HEK293 (cell line): Measurements from ENCODE around the gene PCDH9.

Experiments used
- FEZF1 ChIP-seq: fragments of 450-650 bp; formaldehyde crosslinking; IDR thresholded peaks from 2 replicates; pipeline ENCODE4 v1.5.1; 2016; ENCODE audit warnings: missing biosample characterization, missing genetic modification characterization
- HOXA7 ChIP-seq: sonication (generic); formaldehyde crosslinking; IDR thresholded peaks from 2 replicates; pipeline ENCODE4 v1.8.1; 2022; ENCODE audit warnings: missing genetic modification reagents, borderline replicate concordance
- IKZF3 ChIP-seq: fragments of 450-650 bp; IDR thresholded peaks from 2 replicates; pipeline ENCODE4 v1.5.0; 2018; ENCODE audit warnings: missing biosample characterization, mild to moderate bottlenecking, missing genetic modification characterization, moderate library complexity
- KLF10 ChIP-seq: fragments of 450-650 bp; IDR thresholded peaks from 2 replicates; pipeline ENCODE4 v1.5.1; 2018; ENCODE audit warnings: missing biosample characterization, mild to moderate bottlenecking, missing genetic modification characterization
- OSR2 ChIP-seq: fragments of 450-650 bp; formaldehyde crosslinking; IDR thresholded peaks from 2 replicates; pipeline ENCODE4 v1.5.1; 2016; ENCODE audit warnings: missing biosample characterization, missing genetic modification characterization
- OVOL3 ChIP-seq: fragments of 450-650 bp; formaldehyde crosslinking; IDR thresholded peaks from 2 replicates; pipeline ENCODE4 v1.5.1; 2016; ENCODE audit warnings: missing biosample characterization, missing genetic modification characterization
- SALL2 ChIP-seq: fragments of 450-650 bp; formaldehyde crosslinking; IDR thresholded peaks from 2 replicates; pipeline ENCODE4 v1.5.0; 2017; ENCODE audit warnings: missing biosample characterization, mild to moderate bottlenecking, missing genetic modification characterization, borderline replicate concordance
- SETDB1 ChIP-seq: IDR thresholded peaks from one replicate; pipeline ENCODE4 v1.6.1; 2017; ENCODE audit warnings: mild to moderate bottlenecking, low read length, moderate library complexity, mixed read lengths; ENCODE audit not compliant: insufficient read length
- SP2 ChIP-seq: fragments of 450-650 bp; formaldehyde crosslinking; IDR thresholded peaks from 2 replicates; pipeline ENCODE4 v1.5.1; 2016; ENCODE audit warnings: missing biosample characterization, missing genetic modification characterization
- TRIM28 ChIP-seq: IDR thresholded peaks from 2 replicates; pipeline ENCODE4 v1.6.1; 2011; ENCODE audit warnings: low read length, control low read depth, borderline replicate concordance
- WT1 ChIP-seq: fragments of 450-650 bp; formaldehyde crosslinking; IDR thresholded peaks from 2 replicates; pipeline ENCODE4 v1.5.1; 2016; ENCODE audit warnings: missing biosample characterization, missing genetic modification characterization
- ZNF112 ChIP-seq: fragments of 450-650 bp; formaldehyde crosslinking; IDR thresholded peaks from 2 replicates; pipeline ENCODE4 v1.5.0; 2017; ENCODE audit warnings: missing biosample characterization, missing genetic modification characterization
- ZNF132 ChIP-seq: fragments of 450-650 bp; formaldehyde crosslinking; IDR thresholded peaks from 2 replicates; pipeline ENCODE4 v1.5.1; 2017; ENCODE audit warnings: missing biosample characterization, missing genetic modification characterization, borderline replicate concordance
- ZNF23 ChIP-seq: fragments of 450-650 bp; formaldehyde crosslinking; IDR thresholded peaks from 2 replicates; pipeline ENCODE4 v1.5.1; 2016; ENCODE audit warnings: missing biosample characterization, missing genetic modification characterization, borderline replicate concordance
- ZNF302 ChIP-seq: fragments of 450-650 bp; formaldehyde crosslinking; IDR thresholded peaks from 2 replicates; pipeline ENCODE4 v1.5.1; 2016; ENCODE audit warnings: missing biosample characterization, missing genetic modification characterization, low read depth
- ZNF335 ChIP-seq: fragments of 450-650 bp; formaldehyde crosslinking; conservative IDR thresholded peaks from 2 replicates; pipeline ENCODE4 v1.5.1; 2016; ENCODE audit warnings: missing biosample characterization, missing genetic modification characterization
- ZNF366 ChIP-seq: fragments of 450-650 bp; formaldehyde crosslinking; conservative IDR thresholded peaks from 2 replicates; pipeline ENCODE4 v1.5.1; 2016; ENCODE audit warnings: missing biosample characterization, missing genetic modification characterization
- ZNF555 ChIP-seq: fragments of 450-650 bp; formaldehyde crosslinking; conservative IDR thresholded peaks from 2 replicates; pipeline ENCODE4 v1.5.1; 2017; ENCODE audit warnings: missing biosample characterization, mild to moderate bottlenecking, missing genetic modification characterization, inconsistent platforms
- ZNF560 ChIP-seq: fragments of 450-650 bp; formaldehyde crosslinking; IDR thresholded peaks from 2 replicates; pipeline ENCODE4 v1.5.1; 2017; ENCODE audit warnings: missing biosample characterization, missing genetic modification characterization, borderline replicate concordance
- ZNF776 ChIP-seq: fragments of 450-650 bp; formaldehyde crosslinking; IDR thresholded peaks from 2 replicates; pipeline ENCODE4 v1.5.0; 2017; ENCODE audit warnings: missing biosample characterization, missing genetic modification characterization, borderline replicate concordance
- ZNF843 ChIP-seq: fragments of 450-650 bp; formaldehyde crosslinking; IDR thresholded peaks from 2 replicates; pipeline ENCODE4 v1.5.1; 2016; ENCODE audit warnings: missing biosample characterization, missing genetic modification characterization
- ZXDB ChIP-seq: fragments of 450-650 bp; formaldehyde crosslinking; IDR thresholded peaks from 2 replicates; pipeline ENCODE4 v1.5.1; 2016; ENCODE audit warnings: missing biosample characterization, missing genetic modification characterization
- TF ChIP-seq, protein P1 (sequence below): fragments of 450-650 bp; IDR thresholded peaks from 2 replicates; pipeline ENCODE4 v1.5.1; 2018; ENCODE audit warnings: missing biosample characterization, mild to moderate bottlenecking, missing genetic modification characterization
- TF ChIP-seq, protein P2 (sequence below): fragments of 450-650 bp; formaldehyde crosslinking; IDR thresholded peaks from 2 replicates; pipeline ENCODE4; 2016; ENCODE audit warnings: missing biosample characterization, missing genetic modification characterization
- TF ChIP-seq, protein P3 (sequence below): fragments of 450-650 bp; formaldehyde crosslinking; conservative IDR thresholded peaks from 2 replicates; pipeline ENCODE4 v1.5.1; 2016; ENCODE audit warnings: low read depth, missing biosample characterization, missing genetic modification characterization
- TF ChIP-seq, protein P4 (sequence below): fragments of 450-650 bp; formaldehyde crosslinking; IDR thresholded peaks from 2 replicates; pipeline ENCODE4 v1.5.1; 2017; ENCODE audit warnings: missing biosample characterization, missing genetic modification characterization

The PCDH9 gene

DNA sequence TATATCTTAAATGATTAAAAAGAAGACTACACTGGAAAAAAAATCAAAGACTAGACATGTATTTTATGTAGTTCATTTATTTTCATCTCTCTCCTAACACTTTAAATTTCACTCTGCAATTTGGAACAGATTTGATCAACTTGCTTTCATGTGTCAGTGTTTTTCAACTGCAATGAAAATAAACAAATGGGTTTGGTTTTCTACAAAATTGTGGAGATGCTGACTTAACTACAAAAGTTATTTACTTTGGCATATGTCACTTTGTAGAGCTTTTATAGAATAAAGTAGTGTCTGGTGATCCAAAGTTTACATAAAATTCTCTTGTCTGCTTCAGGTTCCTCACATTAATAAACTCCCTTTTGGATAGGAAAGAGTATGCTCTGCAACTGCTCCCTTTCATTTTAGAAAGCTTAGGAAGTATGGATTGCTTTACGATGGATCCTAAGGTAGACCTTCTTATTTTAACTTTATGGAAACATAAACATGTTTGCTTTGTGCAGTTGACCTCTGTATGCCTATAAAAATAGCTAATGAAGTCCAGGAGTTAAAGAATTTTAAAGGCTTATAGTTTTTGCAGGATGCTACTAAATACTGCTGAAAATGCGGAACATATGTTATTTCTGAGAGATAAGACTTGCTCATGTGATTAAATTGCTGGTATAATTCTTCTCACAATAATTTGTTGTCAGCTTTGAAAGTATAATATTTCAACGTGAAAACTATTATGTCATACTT is 815.9 kb downstream of the PCDH9 start (continued):
- no peak for TF ChIP-seq ZNF112 (tag by site-specific recombination)
- TF ChIP-seq FEZF1 = peak; percentile 81
- TF ChIP-seq ZNF555 (tag by site-specific recombination) = no peak
- TF ChIP-seq SETDB1 = peak; percentile 15
- TF ChIP-seq, protein P1, sequence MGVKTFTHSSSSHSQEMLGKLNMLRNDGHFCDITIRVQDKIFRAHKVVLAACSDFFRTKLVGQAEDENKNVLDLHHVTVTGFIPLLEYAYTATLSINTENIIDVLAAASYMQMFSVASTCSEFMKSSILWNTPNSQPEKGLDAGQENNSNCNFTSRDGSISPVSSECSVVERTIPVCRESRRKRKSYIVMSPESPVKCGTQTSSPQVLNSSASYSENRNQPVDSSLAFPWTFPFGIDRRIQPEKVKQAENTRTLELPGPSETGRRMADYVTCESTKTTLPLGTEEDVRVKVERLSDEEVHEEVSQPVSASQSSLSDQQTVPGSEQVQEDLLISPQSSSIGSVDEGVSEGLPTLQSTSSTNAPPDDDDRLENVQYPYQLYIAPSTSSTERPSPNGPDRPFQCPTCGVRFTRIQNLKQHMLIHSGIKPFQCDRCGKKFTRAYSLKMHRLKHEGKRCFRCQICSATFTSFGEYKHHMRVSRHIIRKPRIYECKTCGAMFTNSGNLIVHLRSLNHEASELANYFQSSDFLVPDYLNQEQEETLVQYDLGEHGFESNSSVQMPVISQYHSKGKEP (tag by site-specific recombination) = peak; percentile 81
- peak; percentile 78; the same call in 1 of the 2 replicates for TF ChIP-seq ZNF843 (tag by site-specific recombination)
- TF ChIP-seq WT1 = peak; percentile 89; the same call in 1 of the 2 replicates
- TF ChIP-seq OSR2 (tag by site-specific recombination) = peak; percentile 85
- TF ChIP-seq, protein P2, sequence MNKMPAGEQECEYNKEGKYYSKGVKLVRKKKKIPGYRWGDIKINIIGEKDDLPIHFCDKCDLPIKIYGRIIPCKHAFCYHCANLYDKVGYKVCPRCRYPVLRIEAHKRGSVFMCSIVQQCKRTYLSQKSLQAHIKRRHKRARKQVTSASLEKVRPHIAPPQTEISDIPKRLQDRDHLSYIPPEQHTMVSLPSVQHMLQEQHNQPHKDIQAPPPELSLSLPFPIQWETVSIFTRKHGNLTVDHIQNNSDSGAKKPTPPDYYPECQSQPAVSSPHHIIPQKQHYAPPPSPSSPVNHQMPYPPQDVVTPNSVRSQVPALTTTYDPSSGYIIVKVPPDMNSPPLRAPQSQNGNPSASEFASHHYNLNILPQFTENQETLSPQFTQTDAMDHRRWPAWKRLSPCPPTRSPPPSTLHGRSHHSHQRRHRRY = no peak
- TF ChIP-seq, protein P3, sequence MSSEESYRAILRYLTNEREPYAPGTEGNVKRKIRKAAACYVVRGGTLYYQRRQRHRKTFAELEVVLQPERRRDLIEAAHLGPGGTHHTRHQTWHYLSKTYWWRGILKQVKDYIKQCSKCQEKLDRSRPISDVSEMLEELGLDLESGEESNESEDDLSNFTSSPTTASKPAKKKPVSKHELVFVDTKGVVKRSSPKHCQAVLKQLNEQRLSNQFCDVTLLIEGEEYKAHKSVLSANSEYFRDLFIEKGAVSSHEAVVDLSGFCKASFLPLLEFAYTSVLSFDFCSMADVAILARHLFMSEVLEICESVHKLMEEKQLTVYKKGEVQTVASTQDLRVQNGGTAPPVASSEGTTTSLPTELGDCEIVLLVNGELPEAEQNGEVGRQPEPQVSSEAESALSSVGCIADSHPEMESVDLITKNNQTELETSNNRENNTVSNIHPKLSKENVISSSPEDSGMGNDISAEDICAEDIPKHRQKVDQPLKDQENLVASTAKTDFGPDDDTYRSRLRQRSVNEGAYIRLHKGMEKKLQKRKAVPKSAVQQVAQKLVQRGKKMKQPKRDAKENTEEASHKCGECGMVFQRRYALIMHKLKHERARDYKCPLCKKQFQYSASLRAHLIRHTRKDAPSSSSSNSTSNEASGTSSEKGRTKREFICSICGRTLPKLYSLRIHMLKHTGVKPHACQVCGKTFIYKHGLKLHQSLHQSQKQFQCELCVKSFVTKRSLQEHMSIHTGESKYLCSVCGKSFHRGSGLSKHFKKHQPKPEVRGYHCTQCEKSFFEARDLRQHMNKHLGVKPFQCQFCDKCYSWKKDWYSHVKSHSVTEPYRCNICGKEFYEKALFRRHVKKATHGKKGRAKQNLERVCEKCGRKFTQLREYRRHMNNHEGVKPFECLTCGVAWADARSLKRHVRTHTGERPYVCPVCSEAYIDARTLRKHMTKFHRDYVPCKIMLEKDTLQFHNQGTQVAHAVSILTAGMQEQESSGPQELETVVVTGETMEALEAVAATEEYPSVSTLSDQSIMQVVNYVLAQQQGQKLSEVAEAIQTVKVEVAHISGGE (tag by site-specific recombination) = no peak
- TF ChIP-seq, protein P4, sequence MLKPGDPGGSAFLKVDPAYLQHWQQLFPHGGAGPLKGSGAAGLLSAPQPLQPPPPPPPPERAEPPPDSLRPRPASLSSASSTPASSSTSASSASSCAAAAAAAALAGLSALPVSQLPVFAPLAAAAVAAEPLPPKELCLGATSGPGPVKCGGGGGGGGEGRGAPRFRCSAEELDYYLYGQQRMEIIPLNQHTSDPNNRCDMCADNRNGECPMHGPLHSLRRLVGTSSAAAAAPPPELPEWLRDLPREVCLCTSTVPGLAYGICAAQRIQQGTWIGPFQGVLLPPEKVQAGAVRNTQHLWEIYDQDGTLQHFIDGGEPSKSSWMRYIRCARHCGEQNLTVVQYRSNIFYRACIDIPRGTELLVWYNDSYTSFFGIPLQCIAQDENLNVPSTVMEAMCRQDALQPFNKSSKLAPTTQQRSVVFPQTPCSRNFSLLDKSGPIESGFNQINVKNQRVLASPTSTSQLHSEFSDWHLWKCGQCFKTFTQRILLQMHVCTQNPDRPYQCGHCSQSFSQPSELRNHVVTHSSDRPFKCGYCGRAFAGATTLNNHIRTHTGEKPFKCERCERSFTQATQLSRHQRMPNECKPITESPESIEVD (tag by site-specific recombination) = peak; percentile 77
- no peak for TF ChIP-seq SP2 (tag by site-specific recombination)
- TF ChIP-seq ZNF366 = peak; percentile 36; the same call in 1 of the 2 replicates
- TF ChIP-seq KLF10 = no peak
- TF ChIP-seq ZNF302 (tag by site-specific recombination) = no peak
- no peak for TF ChIP-seq ZNF560 (tag by site-specific recombination)
- peak; percentile 95; the same call in 1 of the 2 replicates for TF ChIP-seq TRIM28
- TF ChIP-seq ZNF335 = 0 out of 2 replicates have a peak, but pooled peaks have one; percentile 8
- no peak for TF ChIP-seq ZNF23 (tag by site-specific recombination)
- TF ChIP-seq ZNF132 = no peak
- TF ChIP-seq OVOL3 (tag by site-specific recombination) = no peak
- no peak for TF ChIP-seq ZNF776 (tag by site-specific recombination)
- no peak for TF ChIP-seq SALL2 (tag by site-specific recombination)
- no peak for TF ChIP-seq HOXA7 (CRISPR knock-in tag)
- TF ChIP-seq ZXDB (tag by site-specific recombination) = 0 out of 2 replicates have a peak, but pooled peaks have one; percentile 20
- 0 out of 2 replicates have a peak, but pooled peaks have one; percentile 33 for TF ChIP-seq IKZF3
